ENCODE data around the gene EI24. TPM values are rescaled to one million over a fixed set of nuclear protein-coding genes. Genes with fewer than 3 reads are reported as not detected.

EI24 gene
- total RNA-seq: 96.2 and 98.4 TPM in 2 replicates

GRCh38 chr11:125568970-125569914 is at the start of gene EI24:
EI24 (plus strand) TSS chr11:125569477; CDS start chr11:125572528, 3,051 bp downstream.

GRCh38 chr11:125592305-125593113 is 23.2 kb downstream of the EI24 start, which contains the start of gene STT3A:
STT3A (plus strand) TSS chr11:125592852; CDS start chr11:125595916, 3,064 bp downstream.

GRCh38 chr11:125624756-125625213 is 55.5 kb downstream of the EI24 start, which contains the start of gene CHEK1:
CHEK1 (plus strand) TSS chr11:125625163; CDS start chr11:125626769, 1,606 bp downstream.

Other genes with a start within 250 kb of the EI24 start
- 91.4 and 92.7 TPM in 2 replicates for gene FEZ1, start 73.2 kb upstream of the EI24 start, total RNA-seq
- 330 and 353 TPM in 2 replicates for gene STT3A, start 23.4 kb downstream of the EI24 start, total RNA-seq
- gene CHEK1, start 55.7 kb downstream of the EI24 start, total RNA-seq: 13.1 and 20.6 TPM in 2 replicates
- gene ACRV1, start 111.4 kb downstream of the EI24 start, total RNA-seq: not detected in 2 replicates
- not detected in 2 replicates for gene PATE1, start 176.8 kb downstream of the EI24 start, total RNA-seq
- gene PATE2, start 209.4 kb downstream of the EI24 start, total RNA-seq: 0.20 TPM in 1 of 2 replicates, not detected in the other
- gene PATE3, start 218.7 kb downstream of the EI24 start, total RNA-seq: not detected in 2 replicates

Data from smooth muscle cell of the pulmonary artery (primary cell).